ENCODE results near the gene DPP6. TPM values are rescaled to one million over a fixed set of nuclear protein-coding genes. Genes with fewer than 3 reads are reported as not detected.
"Not testable (repeated sequence)": the region's sequence is repeated elsewhere in the genome, so short reads cannot be mapped to it uniquely, and the experiment has no call there.

Gene DPP6
- total RNA-seq, 1 donor from 2014 or later: not detected

GRCh38 chr7:154644366-154644765 lies 592.2 kb downstream of the DPP6 start:
- DNase-seq (ENCODE audit: extremely low read depth, low read depth, low spot score): no peak

- no peak for DNase-seq (ENCODE audit: extremely low read depth, low read depth, low spot score)
Measured at GRCh38 chr7:154646126-154647013, 594.2 kb downstream of the DPP6 start.

GRCh38 chr7:154647625-154648024 lies 595.4 kb downstream of the DPP6 start:
- DNase-seq (ENCODE audit: extremely low read depth, low read depth, low spot score): no peak

GRCh38 chr7:154649015-154649414 lies 596.8 kb downstream of the DPP6 start:
- DNase-seq (ENCODE audit: extremely low read depth, low read depth, low spot score): no peak

- DNase-seq (ENCODE audit: extremely low read depth, low read depth, low spot score): no peak
Measured at GRCh38 chr7:154649434-154649833, 597.2 kb downstream of the DPP6 start.

GRCh38 chr7:154650275-154650674 lies 598.1 kb downstream of the DPP6 start:
- DNase-seq (ENCODE audit: extremely low read depth, low read depth, low spot score): no peak

GRCh38 chr7:154651501-154651900 lies 599.3 kb downstream of the DPP6 start:
- no peak for DNase-seq (ENCODE audit: extremely low read depth, low read depth, low spot score)

- DNase-seq (ENCODE audit: extremely low read depth, low read depth, low spot score): no peak
Measured at GRCh38 chr7:154652564-154652963, 600.4 kb downstream of the DPP6 start.

GRCh38 chr7:154653281-154653680 lies 601.1 kb downstream of the DPP6 start:
- DNase-seq (ENCODE audit: extremely low read depth, low read depth, low spot score): no peak

- no peak for DNase-seq (ENCODE audit: extremely low read depth, low read depth, low spot score)
Measured at GRCh38 chr7:154656618-154657017, 604.4 kb downstream of the DPP6 start.

GRCh38 chr7:154666768-154667167 lies 614.6 kb downstream of the DPP6 start:
- DNase-seq (ENCODE audit: extremely low read depth, low read depth, low spot score): no peak

- DNase-seq (ENCODE audit: extremely low read depth, low read depth, low spot score): no peak
Measured at GRCh38 chr7:154672659-154673415, 620.6 kb downstream of the DPP6 start.

GRCh38 chr7:154674191-154674590 lies 622.0 kb downstream of the DPP6 start:
- DNase-seq (ENCODE audit: extremely low read depth, low read depth, low spot score): no peak

GRCh38 chr7:154675560-154675959 lies 623.4 kb downstream of the DPP6 start:
- no peak for DNase-seq (ENCODE audit: extremely low read depth, low read depth, low spot score)

- not testable (repeated sequence) for DNase-seq (ENCODE audit: extremely low read depth, low read depth, low spot score)
Measured at GRCh38 chr7:154676033-154676421, 623.8 kb downstream of the DPP6 start.

- no peak for DNase-seq (ENCODE audit: extremely low read depth, low read depth, low spot score)
Measured at GRCh38 chr7:154676422-154677073, 624.4 kb downstream of the DPP6 start.

- DNase-seq (ENCODE audit: extremely low read depth, low read depth, low spot score): no peak
Measured at GRCh38 chr7:154677454-154677853, 625.3 kb downstream of the DPP6 start.

- DNase-seq (ENCODE audit: extremely low read depth, low read depth, low spot score): not testable (repeated sequence)
Measured at GRCh38 chr7:154678001-154678550, 625.9 kb downstream of the DPP6 start.

- no peak for DNase-seq (ENCODE audit: extremely low read depth, low read depth, low spot score)
Measured at GRCh38 chr7:154679379-154680053, 627.3 kb downstream of the DPP6 start.

GRCh38 chr7:154680894-154681659 lies 628.9 kb downstream of the DPP6 start:
- no peak for DNase-seq (ENCODE audit: extremely low read depth, low read depth, low spot score)
